H1 (cell line): ENCODE results near the gene OR2A25. TPM values are rescaled to one million over a fixed set of nuclear protein-coding genes. Genes with fewer than 3 reads are reported as not detected.

ENCODE experiments used
- CEBPB ChIP-seq: IDR thresholded peaks from 2 replicates; pipeline ENCODE4 v1.6.1; 2012; ENCODE audit warnings: low read depth, low read length
- CHD7 ChIP-seq: fragments of 300-600 bp; sonication (generic); IDR thresholded peaks from 2 replicates; pipeline ENCODE4 v1.7.1; 2012; ENCODE audit warnings: low read length, moderate library complexity, mild to moderate bottlenecking, inconsistent platforms; ENCODE audit not compliant: insufficient replicate concordance
- CTCF ChIP-seq, 3 experiments: IDR thresholded peaks; 1 replicate in 2 of 3; 2 replicates in 1 of 3; pipeline versions ENCODE4 v1.5.1 to v1.6.1; 2011; ENCODE audit warnings: low read length in 3 of 3, mild to moderate bottlenecking in 3 of 3, inconsistent platforms in 2 of 3, low read depth in 1 of 3, moderate library complexity in 1 of 3; ENCODE audit not compliant: insufficient read depth in 1 of 3; ENCODE audit errors: control extremely low read depth in 1 of 3
- EP300 ChIP-seq, 2 experiments: IDR thresholded peaks; 1 replicate in 1 of 2; 2 replicates in 1 of 2; pipeline ENCODE4 v1.6.1; 2011 to 2012; ENCODE audit warnings: low read depth in 2 of 2, low read length in 2 of 2, mild to moderate bottlenecking in 2 of 2, borderline replicate concordance in 1 of 2, inconsistent platforms in 1 of 2, moderate library complexity in 1 of 2
- NANOG ChIP-seq: IDR thresholded peaks from 2 replicates; pipeline ENCODE4 v1.6.1; 2011; ENCODE audit warnings: low read length, low read depth, mild to moderate bottlenecking, inconsistent platforms; ENCODE audit not compliant: insufficient read depth, poor library complexity, severe bottlenecking
- PHF8 ChIP-seq: fragments of 200-600 bp; sonication (generic); conservative IDR thresholded peaks from 2 replicates; pipeline ENCODE4 v1.7.1; 2012; ENCODE audit warnings: low read depth, mild to moderate bottlenecking, inconsistent platforms, low read length, moderate library complexity
- SIRT6 ChIP-seq: IDR thresholded peaks from one replicate; pipeline ENCODE4 v1.7.1; 2012; ENCODE audit warnings: low read length, inconsistent platforms
- polyA plus RNA-seq, 7 experiments: library from polyadenylated mRNA; depleted of rRNA in 3 of 7; stranded (reverse) in 5 of 7; unstranded in 2 of 7; fragments of >200 nt in 5 of 7; fragments of 200-250 nt in 2 of 7; gene quantifications; 1 replicate in 5 of 7; 2 replicates in 1 of 7; 4 replicates in 1 of 7; pipeline versions ENCODE4 v1.2.1 to v1.2.3, GENCODE V29; 2011 to 2013; ENCODE audit warnings: missing spikeins in 2 of 7, mixed read lengths in 2 of 7
- total RNA-seq: library from RNA; stranded (reverse); fragmentation: NEBNext Ultra II Directional; extraction: Animal tissue kit (Norgen Biotek cat#: 25700); gene quantifications from 2 replicates; pipeline ENCODE4 v1.2.1, GENCODE V29; 2021

Gene OR2A25
- total and polyA plus RNA-seq, 2 of the 8 experiments (the other 6 are each of a cell fraction or from before 2014, with no cell fraction given) = not detected

- TF ChIP-seq CEBPB (no peak), CHD7 (no peak), CTCF (IDR thresholded peaks at IDR 0.05; ENCODE audit: control extremely low read depth in 1 of 3, insufficient read depth in 1 of 3, low read depth in 1 of 3, low read length in 3 of 3) (no peak), NANOG (no peak), SIRT6 (no peak), EP300 (IDR thresholded peaks at IDR 0.05; ENCODE audit: borderline replicate concordance in 1 of 2, low read depth in 2 of 2, low read length in 2 of 2) (no peak), PHF8 (no peak)
Measured at GRCh38 chr7:144057954-144058353, 11.7 kb upstream of the OR2A25 start (continued).
